Esophagus squamous epithelium (tissue), 4 donors: ENCODE data around the gene C4orf54.

ENCODE experiments used
- POLR2A ChIP-seq, 4 donors: fragments of 450-650 bp; IDR thresholded peaks; one replicate each; pipeline ENCODE4 v1.6.1; 2017; ENCODE audit warnings: antibody characterized with exemption in 4 of 4, mild to moderate bottlenecking in 4 of 4, moderate library complexity in 3 of 4
- TF ChIP-seq, protein P1 (sequence below), 6 experiments: fragments of 450-650 bp in 4 of 6; fragments of 200-600 bp in 2 of 6; sonication (generic) in 2 of 6; IDR thresholded peaks; one replicate each; pipeline ENCODE4 v1.5.1; 2016 to 2019; ENCODE audit warnings: antibody characterized with exemption in 6 of 6, mild to moderate bottlenecking in 4 of 6, moderate library complexity in 4 of 6

DNA sequence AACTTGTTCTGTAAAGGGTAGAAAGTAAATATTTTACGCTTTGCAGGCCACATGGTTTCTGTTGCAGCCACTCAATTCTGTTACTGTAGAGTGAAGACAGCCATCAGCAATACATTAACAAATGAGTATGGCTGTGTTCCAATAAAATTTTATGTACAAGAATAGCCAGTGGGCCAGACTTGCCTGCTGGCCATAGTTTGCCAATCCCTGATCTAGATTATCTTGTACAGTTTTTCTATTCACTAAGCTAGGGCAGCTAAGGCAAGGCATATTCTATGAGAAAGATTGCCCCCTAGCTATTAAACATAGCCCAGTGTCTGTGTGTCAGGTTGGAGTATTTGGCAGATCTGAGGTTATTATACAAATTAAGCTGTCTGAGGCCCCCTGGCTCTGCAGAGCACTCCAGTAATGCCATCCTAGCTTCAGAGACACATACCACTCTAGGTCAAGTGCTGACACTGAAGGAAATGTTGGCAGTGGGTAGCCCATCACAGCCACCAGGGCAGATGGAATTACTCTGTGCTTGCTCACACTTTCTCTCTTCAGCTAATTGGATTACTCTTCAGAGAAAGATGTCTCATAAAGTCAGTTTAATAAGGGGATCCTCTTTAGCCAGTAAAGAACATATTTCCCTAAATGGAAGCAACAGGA is 42.3 kb downstream of the C4orf54 start:
- TF ChIP-seq, protein P1, sequence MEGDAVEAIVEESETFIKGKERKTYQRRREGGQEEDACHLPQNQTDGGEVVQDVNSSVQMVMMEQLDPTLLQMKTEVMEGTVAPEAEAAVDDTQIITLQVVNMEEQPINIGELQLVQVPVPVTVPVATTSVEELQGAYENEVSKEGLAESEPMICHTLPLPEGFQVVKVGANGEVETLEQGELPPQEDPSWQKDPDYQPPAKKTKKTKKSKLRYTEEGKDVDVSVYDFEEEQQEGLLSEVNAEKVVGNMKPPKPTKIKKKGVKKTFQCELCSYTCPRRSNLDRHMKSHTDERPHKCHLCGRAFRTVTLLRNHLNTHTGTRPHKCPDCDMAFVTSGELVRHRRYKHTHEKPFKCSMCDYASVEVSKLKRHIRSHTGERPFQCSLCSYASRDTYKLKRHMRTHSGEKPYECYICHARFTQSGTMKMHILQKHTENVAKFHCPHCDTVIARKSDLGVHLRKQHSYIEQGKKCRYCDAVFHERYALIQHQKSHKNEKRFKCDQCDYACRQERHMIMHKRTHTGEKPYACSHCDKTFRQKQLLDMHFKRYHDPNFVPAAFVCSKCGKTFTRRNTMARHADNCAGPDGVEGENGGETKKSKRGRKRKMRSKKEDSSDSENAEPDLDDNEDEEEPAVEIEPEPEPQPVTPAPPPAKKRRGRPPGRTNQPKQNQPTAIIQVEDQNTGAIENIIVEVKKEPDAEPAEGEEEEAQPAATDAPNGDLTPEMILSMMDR (IDR thresholded peaks at IDR 0.05) = no peak
- no peak for TF ChIP-seq POLR2A (IDR thresholded peaks at IDR 0.05)
